ENCODE measurements around the gene DHX29. TPM values are rescaled to one million over a fixed set of nuclear protein-coding genes. Genes with fewer than 3 reads are reported as not detected.
A peak's percentile ranks its signal among the peaks of the same experiment; 100 is the strongest.

The DHX29 gene
- total RNA-seq, 1 donor from 2014 or later: 22.5 TPM

- peak; percentile 50 for DNase-seq
- TF ChIP-seq CTCF (IDR thresholded peaks at IDR 0.05; ENCODE audit: borderline replicate concordance): no peak
- Histone ChIP-seq H3K27ac (replicated peaks) (no peak within 1 kb of the TSS), H3K4me1 (peaks cover 40% of the 10 kb centered on the region), H3K27me3 (ENCODE audit: low read depth) (peaks cover 99% of the 10 kb centered on the region), H3K9me3 (replicated peaks) (no peaks in the 10 kb centered on the region), H3K4me3 (peak within 1 kb of the TSS; percentile 73), H3K36me3 (no peaks in the 10 kb centered on the region)
- intact Hi-C loops (cut with micrococcal nuclease): no loop called here
These were observed 74.2 kb downstream of the DHX29 start, which contains the start of gene CCNO for GRCh38 chr5:55232985-55233928. Gene CCNO, minus strand, starts transcription at chr5:55233608. Its CDS starts 85 bp downstream, at chr5:55233523.

DNA sequence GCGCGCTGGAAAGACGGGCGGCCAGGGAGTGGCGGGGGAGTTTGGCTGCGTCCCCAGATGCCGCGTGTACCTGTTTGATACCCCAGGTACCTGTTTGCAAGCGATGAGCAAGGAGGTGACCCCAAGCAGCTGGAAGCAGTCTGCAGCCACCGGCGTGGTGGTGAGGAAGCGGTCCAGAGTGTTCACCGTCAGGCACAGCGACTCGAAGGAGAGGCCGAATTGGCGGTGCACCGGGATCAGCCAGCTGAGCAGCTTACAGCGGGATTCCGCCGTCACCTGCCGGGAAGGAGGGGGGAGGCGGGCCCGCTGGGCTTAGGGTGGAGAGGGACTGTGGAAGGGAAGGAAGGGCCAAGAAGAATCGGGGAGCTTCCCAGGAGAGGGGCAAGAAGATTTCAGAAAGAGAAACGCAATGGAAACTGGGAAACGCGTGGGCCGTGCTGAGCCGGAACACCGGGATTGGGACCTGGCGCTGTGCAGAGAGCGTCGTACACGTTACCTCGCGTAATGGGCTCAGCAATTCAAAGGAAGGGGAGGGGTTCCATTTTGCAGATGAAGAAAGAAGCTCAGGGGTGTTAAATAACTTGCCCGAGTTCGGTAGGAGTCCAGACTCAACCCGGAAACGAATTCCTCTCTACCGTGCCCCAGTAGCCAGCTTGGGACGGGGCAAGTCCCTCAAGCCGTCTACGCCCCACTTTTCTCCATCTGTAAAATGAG is 75.1 kb downstream of the DHX29 start:
- peaks cover 46% of the 10 kb centered on the region for H3K4me1 ChIP-seq
- peaks cover 100% of the 10 kb centered on the region for H3K27me3 ChIP-seq (ENCODE audit: low read depth)
- H3K9me3 ChIP-seq (replicated peaks): no peaks in the 10 kb centered on the region
- no peak overlapping the region for H3K27ac ChIP-seq (replicated peaks)
- intact Hi-C loops (cut with micrococcal nuclease): no loop called here
- peak; percentile 16 for DNase-seq
- H3K4me3 ChIP-seq: peak overlapping the region; percentile 73
- H3K36me3 ChIP-seq: no peaks in the 10 kb centered on the region
- TF ChIP-seq CTCF (IDR thresholded peaks at IDR 0.05; ENCODE audit: borderline replicate concordance): no peak

DNA sequence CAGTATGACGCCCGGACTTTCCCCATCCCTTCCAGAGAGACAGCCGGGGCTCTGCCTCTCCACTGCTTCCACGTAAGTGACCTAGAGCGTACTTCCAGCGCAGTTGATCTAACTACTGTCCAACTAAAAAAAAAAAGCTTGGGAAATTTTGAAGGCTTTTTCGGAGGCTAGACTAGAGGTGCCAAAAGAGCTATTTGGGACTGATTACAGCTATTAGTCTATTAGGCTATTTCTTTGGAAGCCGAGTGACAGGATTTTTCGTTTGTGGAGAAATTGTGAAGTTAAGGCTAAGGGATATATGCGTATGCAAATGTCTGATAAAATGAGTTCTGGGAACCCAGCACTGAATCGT is 75.6 kb downstream of the DHX29 start:
- no peak for DNase-seq
- TF ChIP-seq CTCF (IDR thresholded peaks at IDR 0.05; ENCODE audit: borderline replicate concordance): no peak
- Histone ChIP-seq H3K4me1 (peaks cover 51% of the 10 kb centered on the region), H3K9me3 (replicated peaks) (no peaks in the 10 kb centered on the region), H3K4me3 (peak overlapping the region; percentile 73), H3K27me3 (ENCODE audit: low read depth) (peaks cover 100% of the 10 kb centered on the region), H3K36me3 (no peaks in the 10 kb centered on the region), H3K27ac (replicated peaks) (no peak overlapping the region)
- intact Hi-C loops (cut with micrococcal nuclease): no loop called here

DNA sequence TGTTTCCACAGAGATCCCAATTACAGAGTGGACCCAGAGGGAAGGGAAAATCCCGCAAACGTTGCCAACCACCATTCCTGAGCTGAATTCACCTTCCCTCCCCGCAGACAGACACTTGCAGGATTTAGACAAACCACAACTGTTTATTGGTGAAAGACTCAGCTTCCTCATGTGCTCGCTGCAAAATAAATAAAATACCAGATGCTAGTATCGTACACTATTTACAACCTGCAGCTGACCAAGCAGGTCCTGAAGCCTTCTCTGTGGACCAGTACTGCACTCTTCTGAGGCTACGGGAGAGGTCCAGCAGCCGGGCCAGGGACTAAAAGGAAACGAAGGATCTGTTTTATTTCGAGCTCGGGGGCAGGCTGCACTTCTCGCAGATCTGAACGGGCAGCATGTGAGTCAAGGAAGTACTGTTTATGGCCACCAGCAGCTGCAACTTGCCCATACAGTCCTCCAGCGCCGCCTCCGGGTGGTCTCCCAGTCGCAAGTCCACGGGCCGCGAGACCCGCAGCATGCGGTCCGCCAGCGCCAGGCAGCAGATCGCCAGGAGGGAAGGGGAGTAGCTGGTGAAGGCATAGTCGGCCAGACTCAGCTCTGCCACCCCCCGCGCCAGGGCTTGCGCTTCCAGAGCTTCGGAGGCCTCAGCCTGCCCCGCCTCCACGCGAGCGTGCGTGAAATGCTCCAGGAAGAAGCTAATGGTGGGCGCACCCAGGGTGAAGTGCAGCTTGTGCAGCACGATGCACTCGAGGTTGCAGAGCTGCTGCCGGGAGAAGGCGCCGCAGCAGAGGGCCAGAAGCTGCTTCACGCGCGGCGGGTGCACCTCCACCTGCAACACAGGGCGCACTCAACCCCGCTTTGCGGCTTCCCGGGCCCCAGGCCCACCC is 76.2 kb downstream of the DHX29 start:
- Histone ChIP-seq H3K27me3 (ENCODE audit: low read depth) (peaks cover 100% of the 10 kb centered on the region), H3K4me1 (peaks cover 57% of the 10 kb centered on the region)
- intact Hi-C loops (cut with micrococcal nuclease): no loop called here

More for the DNA sequence above, 76.2 kb downstream of the DHX29 start:
- peak overlapping the region; percentile 73 for H3K4me3 ChIP-seq
- DNase-seq: no peak
- H3K27ac ChIP-seq (replicated peaks): no peak overlapping the region
- TF ChIP-seq CTCF (IDR thresholded peaks at IDR 0.05; ENCODE audit: borderline replicate concordance): no peak
- no peaks in the 10 kb centered on the region for H3K36me3 ChIP-seq
- no peaks in the 10 kb centered on the region for H3K9me3 ChIP-seq (replicated peaks)

Measured in left ventricle myocardium inferior (tissue), 1 donor.